ENCODE measurements around the gene SECISBP2L.

SECISBP2L gene

DNA sequence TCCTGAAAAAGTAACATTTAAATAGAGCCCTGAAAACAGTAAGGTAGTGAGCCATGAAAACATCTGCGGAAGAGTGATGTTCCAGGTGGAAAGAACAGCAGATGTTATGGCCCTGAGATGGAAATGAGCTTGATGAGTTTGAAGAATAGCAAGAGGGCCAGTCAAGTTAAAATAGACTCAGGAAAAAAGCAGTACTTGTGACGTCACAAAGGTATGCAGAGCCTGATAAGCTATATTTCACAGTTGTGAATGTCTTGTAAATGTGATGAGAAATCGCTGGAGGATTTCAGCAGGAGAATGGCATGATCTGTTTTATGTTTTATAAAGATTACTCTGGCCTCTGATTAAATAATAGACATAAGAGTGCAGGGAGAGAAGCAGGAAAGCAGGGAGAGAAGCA is 18.6 kb upstream of the SECISBP2L start:
- H3K4me3 ChIP-seq (ENCODE audit: low read depth, low read length), result no peak overlapping the region
- TF ChIP-seq CTCF (IDR thresholded peaks at IDR 0.05; ENCODE audit: low read depth, low read length, missing control alignments), result no peak
- no peak for DNase-seq (ENCODE audit: low read depth)

DNA sequence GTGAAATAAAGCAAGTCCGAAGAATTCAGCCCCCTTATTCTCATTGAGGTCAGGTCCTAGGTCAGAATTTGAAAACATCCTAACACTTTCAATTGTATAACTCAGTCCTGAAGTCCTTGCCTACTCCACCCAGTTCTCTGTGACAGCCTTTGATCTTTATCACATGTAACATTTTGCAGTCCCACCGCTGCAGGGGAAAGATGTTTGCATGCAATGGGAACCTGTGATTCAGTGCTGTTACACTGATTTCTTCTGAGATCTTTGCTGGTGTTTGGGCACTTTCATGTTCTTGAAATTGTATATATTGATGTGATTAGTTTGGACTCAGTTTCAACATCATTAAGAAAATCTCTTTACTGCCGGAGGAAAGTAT is 18.0 kb upstream of the SECISBP2L start:
- DNase-seq (ENCODE audit: low read depth), result no peak
- no peak for TF ChIP-seq CTCF (IDR thresholded peaks at IDR 0.05; ENCODE audit: low read depth, low read length, missing control alignments)
- no peak overlapping the region for H3K4me3 ChIP-seq (ENCODE audit: low read depth, low read length)

DNA sequence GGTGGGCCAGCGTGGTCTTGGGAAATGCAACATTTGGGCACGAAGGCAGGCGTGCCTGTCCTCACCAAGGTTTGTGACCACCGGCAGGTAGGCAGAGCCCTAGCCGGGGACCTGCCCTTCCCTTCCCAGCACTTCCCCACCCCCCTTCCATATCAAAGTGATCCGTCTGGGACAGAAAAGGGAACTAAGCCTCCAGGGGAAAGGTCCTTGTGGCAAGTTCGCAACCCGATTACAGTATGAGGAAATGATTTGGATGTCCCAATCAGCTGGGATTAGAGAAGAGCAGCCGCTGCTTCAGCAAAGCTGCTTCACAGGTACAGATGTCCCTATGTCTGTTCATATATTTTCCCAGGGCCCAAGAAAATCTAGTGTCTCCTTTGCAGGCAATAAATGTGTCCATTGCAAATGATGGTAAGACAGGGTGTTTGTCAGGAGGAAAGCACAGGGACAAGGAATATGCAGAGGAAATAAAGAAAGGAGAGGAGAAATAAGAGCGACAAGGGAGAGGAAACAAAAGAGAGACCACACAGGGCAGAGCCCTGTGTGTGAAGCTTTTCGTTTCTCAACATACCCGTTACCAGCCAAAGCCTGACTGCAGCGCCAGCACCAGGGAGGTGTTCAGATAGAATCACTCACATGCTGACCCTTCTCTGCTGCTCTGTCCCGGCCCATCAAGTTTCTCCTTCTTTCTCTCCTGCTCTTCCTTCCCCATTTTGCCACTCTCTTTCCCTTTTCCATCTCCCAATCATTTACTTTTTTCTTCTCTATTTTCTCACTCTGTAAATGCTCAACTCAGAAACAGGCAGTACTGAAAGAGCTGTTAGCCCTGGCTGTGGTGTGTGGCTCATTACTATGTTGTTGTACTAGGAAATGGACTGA is 17.4 kb upstream of the SECISBP2L start:
- H3K4me3 ChIP-seq (ENCODE audit: low read depth, low read length), result no peak overlapping the region

GRCh38 chr15:49062900-49063299 is 16.7 kb upstream of the SECISBP2L start:
- TF ChIP-seq CTCF (IDR thresholded peaks at IDR 0.05; ENCODE audit: low read depth, low read length, missing control alignments), result no peak
- H3K4me3 ChIP-seq (ENCODE audit: low read depth, low read length), result no peak overlapping the region
- no peak for DNase-seq (ENCODE audit: low read depth)

More for the DNA sequence above, 17.4 kb upstream of the SECISBP2L start:
- no peak for TF ChIP-seq CTCF (IDR thresholded peaks at IDR 0.05; ENCODE audit: low read depth, low read length, missing control alignments)
- no peak for DNase-seq (ENCODE audit: low read depth)

DNA sequence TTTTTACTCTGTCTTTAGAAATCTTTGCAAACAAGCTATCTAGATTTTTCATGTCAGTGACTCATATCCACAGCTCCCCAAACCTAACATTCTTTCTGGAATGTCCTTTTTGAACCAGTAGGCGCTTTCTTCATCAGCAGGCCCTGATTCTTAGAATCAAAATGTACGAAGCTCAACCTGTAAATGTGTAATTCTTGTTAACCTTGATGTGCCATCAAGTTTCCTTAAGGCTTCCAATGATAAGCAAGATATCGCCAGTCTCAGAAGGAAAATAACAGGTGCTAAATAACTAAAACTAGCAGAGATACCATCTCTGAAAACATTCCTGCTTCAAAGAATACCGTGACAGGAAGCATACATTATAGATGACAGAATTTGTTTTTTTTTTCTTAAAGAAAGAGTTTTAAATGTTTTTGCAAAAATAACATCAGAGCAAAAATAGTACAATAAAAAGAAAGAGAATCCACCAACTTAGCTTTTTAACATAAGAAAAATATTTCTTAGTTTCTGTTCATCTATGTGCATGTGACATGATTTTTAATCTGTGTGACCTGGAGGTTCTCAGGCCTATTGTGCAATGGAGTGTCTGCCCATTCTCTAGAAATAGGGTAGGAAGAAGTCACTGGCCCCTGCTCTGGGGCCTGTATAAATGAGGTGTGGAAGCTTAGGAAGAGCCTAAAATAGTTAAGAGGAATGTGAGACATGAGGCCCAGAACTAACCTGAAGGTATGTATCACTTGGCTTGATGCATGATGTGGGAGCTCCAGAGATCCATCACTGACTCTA is 14.7 kb upstream of the SECISBP2L start:
- DNase-seq (ENCODE audit: low read depth), result no peak
- no peak for TF ChIP-seq CTCF (IDR thresholded peaks at IDR 0.05; ENCODE audit: low read depth, low read length, missing control alignments)
- H3K4me3 ChIP-seq (ENCODE audit: low read depth, low read length), result no peak overlapping the region

GRCh38 chr15:49059491-49059890 is 13.2 kb upstream of the SECISBP2L start:
- no peak overlapping the region for H3K4me3 ChIP-seq (ENCODE audit: low read depth, low read length)
- no peak for DNase-seq (ENCODE audit: low read depth)
- no peak for TF ChIP-seq CTCF (IDR thresholded peaks at IDR 0.05; ENCODE audit: low read depth, low read length, missing control alignments)

Data from GM12864 (cell line).